GM12892 (cell line): Measurements from ENCODE around the gene B9D1.

Experiments
- DNase-seq: peaks from one replicate; pipeline ENCODE4 v3.0.0; 2011; ENCODE audit not compliant: insufficient read length
- FAIRE-seq: peaks from 2 replicates; lab custom pipeline; 2011; peaks lifted over from hg19 to GRCh38; lab: Jason Lieb, UNC
- POLR2A ChIP-seq: IDR thresholded peaks from 2 replicates; pipeline ENCODE4 v1.6.1; 2011; ENCODE audit warnings: low read depth, low read length, control low read depth
- POLR2AphosphoS5 ChIP-seq: IDR thresholded peaks from 2 replicates; pipeline ENCODE4 v1.6.1; 2011; ENCODE audit warnings: low read depth, low read length, control low read depth
- TAF1 ChIP-seq: IDR thresholded peaks from 2 replicates; pipeline ENCODE4 v1.6.1; 2011; ENCODE audit warnings: low read depth, mild to moderate bottlenecking, control low read depth, low read length, borderline replicate concordance

B9D1 gene

GRCh38 chr17:19298569-19299213 is 63.8 kb downstream of the B9D1 start:
- DNase-seq (no peak), FAIRE-seq (no peak)
- TF ChIP-seq POLR2AphosphoS5 (no peak), POLR2A (no peak), TAF1 (no peak)

GRCh38 chr17:19296786-19297778 is 65.4 kb downstream of the B9D1 start:
- no peak for FAIRE-seq
- TF ChIP-seq POLR2AphosphoS5 (no peak), TAF1 (no peak), POLR2A (no peak)
- DNase-seq, result no peak

- DNase-seq (no peak), FAIRE-seq (no peak)
- no peak for TF ChIP-seq POLR2AphosphoS5
- TF ChIP-seq POLR2A, result no peak
- no peak for TF ChIP-seq TAF1
Measured at GRCh38 chr17:19295473-19296135, 66.9 kb downstream of the B9D1 start.

- TF ChIP-seq POLR2A (no peak), TAF1 (no peak), POLR2AphosphoS5 (no peak)
- DNase-seq (no peak), FAIRE-seq (no peak)
Measured at GRCh38 chr17:19294443-19294842, 68.1 kb downstream of the B9D1 start.
